GM03348 (cell line): Measurements from ENCODE around the gene CNN2.
"Not testable (repeated sequence)": the region's sequence is repeated elsewhere in the genome, so short reads cannot be mapped to it uniquely, and the experiment has no call there.

ENCODE experiments used
- DNase-seq: peaks from one replicate; pipeline ENCODE4 v3.0.0; 2012; ENCODE audit warnings: low spot score

The CNN2 gene

DNA sequence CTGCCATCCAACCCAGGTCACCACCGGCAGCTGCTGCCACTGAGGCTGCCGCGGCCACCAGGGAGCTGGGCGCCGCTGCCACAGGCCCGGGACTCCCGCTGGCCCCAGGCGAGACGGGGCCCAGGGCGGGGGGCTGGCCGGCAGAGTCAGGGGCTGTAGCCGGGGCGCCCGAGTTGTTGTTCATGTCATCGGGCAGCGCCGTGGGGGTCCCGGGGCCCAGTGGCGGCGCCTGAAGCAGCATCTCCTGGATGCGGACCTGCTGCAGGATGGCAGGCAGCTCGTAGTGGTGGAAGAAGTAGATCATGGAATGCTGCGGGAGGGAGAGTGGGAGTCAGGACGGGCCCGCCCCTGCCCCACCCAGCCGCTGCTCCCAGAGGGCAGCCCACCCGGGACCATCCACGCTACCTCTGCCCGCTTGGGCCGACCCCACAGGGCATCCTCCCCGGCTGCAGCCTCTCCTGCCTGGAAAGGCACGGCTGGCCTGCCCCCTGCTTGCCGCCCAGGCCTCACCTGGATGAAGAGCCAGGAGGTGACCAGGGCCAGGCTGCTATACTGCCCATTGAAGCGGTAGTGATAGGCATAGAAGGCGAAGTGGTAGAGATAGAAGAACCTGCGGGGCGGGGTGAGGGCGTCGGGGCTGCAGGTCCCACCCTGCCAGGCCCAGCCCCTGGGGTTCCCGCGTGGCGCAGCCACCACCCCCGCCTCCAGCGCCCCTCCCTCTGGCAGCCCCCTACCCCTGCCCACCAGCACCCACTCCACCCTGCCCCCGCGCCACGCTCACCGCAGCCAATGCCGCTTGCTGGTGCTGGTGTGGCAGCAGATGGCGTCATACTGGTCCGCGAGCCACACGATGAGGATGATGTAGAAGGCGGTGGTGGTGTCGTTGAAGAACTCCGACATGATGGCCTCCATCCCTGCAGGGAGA, 15.6 kb upstream of the CNN2 start:
- no peak for DNase-seq

DNA sequence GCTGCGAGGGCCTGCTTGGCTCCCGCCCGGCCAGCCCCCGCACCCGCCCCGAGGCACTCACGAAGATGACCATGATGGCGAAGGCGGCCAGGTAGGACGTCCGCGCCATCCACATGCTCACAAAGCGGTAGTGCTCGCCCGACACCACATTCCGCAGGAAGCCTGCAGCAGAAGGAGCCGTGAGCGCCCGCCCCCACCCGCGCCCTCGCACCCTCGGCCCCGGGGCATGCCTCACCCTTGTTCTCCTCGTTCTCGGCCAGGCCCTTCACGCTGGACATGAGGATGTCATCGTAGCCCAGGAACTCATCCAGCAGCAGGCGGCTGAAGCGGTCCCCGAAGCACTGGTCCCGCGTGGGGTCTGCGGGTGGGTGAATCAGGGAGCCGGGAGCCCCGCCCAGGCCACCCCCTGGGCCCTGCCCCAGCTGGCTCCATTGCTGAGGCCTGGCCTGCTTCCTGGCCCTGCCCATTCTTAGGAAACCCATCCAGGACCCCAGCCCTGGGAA, 14.5 kb upstream of the CNN2 start:
- DNase-seq: no peak

DNA sequence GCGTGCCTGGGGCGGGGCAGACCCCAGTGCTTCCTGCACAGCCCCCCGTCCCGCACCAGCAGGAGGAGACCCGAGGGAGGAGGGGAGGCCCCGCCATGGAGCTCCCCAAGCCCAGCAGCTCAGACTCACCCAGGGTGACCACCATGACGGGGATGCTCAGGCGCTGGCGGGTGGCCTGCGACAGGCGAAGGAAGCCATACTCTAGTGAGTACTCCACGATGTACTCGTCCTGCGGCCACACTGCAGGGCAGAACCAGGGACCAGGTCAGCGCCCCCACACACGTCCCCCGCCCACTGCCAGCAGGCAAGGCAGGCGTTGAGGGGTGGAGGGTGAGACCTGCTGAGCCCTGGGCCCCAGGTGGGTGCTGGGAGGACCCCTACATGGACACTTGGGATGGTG, 14.1 kb upstream of the CNN2 start:
- DNase-seq: no peak

DNA sequence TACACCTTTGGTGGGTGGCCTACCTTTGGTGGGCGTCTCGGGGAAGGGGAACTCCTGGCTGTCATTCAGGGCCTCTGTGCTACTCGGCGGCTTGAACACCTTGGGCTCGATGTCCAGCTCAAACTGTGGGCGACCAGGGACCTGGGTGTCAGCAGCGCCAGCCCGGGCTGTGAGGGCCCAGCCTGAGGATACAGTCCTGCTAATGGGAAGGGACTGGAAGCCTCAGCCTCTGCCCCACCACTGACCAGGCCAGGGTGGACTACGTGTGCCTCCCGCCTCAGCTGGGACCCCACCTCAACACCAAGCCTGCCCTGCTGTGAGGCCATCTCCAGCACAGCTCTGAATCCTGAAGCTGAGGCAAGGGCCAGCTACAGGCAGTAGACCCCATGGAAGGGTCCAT, 13.2 kb upstream of the CNN2 start:
- no peak for DNase-seq

DNA sequence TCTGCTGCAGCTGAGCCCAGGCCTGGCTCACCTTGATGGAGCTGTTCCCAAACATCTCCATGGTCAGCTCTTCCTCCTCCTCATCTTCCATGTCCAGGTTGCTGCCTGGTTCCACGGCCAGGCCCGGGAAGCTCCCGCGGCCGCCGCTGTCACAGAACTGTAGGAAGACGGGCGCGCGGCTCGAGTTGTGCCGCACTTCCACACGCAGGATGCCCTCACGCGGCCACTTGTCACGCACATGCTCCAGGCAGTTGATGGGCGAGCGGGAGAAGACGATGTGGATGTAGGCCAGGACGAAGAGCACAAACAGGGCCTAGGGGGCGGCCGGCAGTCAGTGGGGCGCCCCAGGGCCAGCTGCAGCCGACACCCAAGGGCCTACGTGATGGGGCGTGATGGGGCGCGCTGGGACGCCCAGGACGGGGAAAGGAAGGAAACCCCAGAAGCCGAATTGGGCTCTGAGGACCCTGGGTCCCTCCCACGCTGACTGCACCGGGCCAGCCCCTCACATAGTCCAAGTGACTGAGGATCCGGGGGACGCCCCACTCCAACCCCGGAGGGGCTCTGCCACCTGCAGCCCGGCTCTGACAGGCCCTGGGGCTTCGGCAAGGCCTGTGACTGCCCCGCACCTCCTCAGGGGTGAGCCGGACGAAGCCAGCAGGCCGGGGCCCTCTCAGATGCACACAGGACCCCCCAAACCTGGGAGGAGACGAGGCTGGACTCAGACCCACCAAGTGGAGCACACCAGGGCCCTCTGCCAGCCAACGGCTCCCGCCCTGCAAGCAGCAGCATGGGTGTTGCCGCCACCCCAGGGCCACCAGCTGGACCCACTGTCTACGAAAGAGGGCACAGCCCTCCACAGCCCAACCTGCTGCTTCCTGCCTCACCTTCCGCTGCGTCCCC, 12.0 kb upstream of the CNN2 start:
- no peak for DNase-seq

DNA sequence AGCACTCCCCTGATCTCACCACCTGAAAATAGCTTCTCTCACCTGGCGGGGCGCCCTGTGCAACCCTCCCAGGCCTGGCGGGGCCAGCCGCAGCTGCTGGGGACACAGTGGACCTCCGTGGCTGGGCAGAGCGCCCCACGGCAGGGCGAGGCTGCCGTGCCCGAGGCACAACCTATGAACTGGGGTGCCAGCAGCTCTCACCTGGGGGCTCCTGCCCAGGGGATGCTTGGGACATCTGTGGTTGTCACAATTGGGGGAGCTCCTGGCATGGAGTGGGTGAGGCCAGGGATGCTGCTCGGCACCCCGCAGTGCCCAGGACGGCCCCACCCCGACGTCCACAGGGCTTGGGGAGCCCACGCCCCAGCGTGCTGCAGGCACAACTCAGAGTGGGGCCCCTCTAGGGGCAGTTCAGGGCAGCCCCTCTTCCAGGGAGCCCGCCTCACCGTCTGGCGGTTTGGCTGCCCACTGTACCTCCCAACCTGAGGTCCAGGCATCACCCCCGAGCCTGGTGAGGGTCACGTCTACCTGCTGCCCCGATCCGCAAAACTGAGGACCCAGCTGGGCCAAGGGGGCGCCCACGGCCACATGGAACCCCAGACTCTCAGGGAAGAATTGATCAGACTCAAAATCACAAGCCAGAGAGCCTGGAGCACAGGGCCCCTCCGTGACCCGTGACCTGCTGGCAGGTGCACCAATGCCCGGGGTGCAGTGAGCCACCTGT, 11.2 kb upstream of the CNN2 start:
- DNase-seq: no peak

DNA sequence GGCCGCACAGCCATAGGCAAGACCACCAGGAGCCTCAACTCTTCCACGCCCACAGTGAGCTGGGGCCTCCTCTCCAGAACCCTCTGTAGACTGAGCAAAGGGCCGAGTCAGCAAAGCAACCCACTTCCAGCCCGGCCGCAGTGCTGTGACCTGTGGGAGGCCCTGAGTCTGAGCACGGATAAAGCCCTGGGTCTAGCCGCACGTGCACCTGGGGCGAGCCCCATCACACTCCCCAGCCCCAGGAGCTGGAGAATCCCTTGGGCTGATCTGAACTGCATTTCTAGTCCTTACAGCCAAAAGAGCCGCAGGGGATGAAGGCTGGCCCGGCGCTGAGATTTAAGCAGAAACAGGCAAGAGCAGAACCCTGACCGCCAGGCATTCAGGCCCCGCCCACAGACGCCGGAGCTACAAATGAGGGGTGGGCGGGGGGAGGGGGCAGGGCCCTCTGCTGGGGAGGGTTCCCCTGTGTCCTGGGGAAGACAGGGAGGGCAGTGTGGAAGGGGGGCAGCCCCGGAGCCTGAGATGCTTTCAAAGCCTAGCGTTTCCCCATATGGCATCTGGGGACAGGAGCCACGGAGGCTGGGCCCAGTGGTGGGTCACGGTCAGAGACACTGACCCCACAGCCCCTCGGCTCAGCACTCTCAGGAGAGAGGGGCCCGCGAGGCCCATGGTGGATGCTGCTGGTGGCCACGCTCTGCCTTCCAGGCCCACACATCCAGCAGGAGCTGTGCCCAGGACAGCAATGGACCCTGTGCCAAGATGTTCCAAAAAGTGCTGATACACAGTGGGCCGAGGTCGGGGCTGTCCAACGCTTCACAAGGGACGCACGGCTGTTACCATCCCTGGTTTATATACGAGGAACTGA, 10.4 kb upstream of the CNN2 start:
- no peak for DNase-seq

DNA sequence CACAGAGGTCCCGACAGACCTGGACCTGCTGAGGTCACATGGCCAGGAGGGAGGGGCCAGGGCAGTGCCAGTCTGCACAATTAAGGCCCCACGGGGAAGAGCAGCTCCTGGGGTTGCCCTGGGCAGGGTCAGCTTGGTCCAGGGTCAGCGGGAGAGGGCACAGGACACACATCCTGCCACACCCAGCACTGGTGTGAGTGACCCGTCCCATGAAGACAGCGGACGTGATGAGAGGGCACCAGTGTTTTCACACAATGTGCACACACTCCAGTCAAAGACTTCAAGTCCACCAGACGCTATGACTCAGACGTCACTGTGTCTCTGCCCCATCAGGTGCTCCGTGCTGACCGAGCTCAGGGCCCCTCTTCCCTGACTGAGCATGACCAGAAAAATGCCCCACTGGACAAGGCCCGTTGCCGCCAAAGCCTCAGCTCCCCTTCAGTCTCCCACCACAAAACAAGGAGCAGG, 9.7 kb upstream of the CNN2 start:
- peak; percentile 56 for DNase-seq

DNA sequence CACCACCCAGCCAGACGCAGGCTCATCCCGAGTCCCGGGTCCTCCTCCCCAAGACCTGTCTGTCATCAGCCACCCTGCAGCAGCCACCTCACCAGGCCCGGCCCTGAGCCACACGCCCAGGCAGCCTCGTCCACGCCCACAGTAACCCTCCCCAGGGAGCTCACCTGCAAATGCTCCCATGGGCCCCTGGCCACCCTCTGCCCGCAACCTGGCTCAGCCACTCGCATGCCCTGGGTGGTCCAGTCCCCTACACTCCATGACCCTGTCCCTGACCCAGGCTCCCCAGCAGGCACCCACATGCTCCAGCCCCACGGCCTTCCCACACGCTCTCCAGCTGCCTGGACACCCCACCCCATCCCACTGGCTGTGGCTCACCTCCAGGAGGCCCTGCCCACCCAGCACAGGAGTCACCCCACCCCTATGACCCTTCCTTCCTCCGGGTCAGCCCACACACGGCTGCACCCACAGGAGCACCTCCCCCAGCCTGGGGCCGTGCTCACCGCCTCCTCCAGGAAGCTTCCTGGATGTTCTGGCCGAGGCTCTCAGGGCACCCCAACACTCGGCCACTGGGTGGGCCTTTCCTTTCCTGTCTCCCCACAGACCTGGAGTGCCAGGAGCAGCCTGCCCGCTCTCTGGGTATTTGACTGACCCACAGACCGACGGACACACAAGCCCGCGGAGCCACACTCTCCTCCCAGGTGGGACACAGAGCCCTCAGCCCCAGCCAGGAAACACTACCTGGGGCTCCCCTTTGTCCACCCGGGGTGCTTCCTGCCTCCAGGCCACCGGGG, 9.1 kb upstream of the CNN2 start:
- no peak for DNase-seq

DNA sequence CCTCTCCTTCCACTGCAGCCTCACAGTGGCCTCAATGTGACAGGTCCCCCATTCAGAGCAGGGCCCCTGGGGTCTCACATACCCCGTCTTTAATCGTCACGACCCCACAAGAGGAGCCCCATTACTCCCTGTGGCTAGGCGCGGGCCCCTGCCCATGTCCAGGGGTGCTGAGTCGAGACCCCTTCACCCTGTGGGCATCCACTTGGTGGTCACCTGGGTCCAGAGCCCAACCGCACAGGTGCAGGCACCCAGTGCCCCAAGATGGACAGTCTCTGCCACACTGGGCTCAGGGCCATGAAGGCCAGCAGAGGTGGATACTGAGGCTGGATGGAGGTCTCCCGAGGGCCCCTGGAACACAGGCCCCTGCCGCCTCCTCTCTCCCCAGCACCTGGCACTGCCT, 8.5 kb upstream of the CNN2 start:
- DNase-seq: no peak

DNA sequence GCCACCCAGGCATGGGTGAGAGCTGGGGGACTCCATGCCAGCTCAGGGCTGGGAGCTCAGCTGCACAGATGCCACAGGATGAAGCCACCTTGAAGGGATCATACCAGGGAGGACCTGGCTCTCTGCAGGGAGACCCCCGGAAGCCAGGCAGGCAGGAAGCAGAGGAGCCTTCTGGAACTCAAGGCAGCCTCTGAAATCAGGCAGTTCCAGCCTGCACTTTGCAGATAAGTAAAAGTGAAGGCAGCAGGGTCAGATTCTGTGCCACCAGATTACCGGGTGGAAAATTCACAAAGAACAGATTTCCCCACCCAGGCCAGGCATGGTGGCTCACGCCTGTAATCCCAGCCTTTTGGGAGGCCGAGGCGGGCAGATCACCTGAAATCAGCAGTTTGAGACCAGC, 8.0 kb upstream of the CNN2 start:
- no peak for DNase-seq

DNA sequence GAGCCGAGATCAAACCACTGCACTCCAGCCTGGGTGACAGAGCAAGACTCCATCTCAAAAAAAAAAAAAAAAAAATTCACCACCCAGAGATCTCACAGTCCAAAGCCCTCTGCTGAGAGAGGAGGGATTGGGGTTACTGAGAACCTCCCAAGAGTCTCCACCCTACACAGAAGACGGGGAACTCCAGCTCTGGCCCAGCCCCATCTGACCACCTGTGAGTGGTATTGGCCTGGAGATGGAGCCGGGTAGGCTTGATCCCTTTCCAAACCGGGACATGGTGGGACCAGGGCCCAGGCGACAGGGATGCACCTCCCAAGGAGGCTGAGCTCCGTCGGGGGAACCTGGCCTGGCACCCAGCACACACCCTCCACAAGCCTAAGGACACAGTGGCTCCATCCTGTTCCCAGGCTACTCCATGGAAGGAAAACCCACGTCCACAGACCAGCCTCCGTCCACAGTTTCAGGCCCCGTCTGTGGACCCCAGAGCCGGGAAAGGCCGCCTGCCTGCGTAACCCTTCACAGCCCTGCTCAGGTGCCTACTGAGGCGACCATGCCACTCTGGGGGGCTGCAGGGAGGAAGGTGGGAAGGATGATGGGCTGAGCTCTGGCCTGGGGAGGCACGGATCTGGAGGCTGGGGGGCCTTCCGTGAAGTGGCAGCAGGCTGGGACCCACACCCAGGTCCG, 7.3 kb upstream of the CNN2 start:
- DNase-seq: no peak

DNA sequence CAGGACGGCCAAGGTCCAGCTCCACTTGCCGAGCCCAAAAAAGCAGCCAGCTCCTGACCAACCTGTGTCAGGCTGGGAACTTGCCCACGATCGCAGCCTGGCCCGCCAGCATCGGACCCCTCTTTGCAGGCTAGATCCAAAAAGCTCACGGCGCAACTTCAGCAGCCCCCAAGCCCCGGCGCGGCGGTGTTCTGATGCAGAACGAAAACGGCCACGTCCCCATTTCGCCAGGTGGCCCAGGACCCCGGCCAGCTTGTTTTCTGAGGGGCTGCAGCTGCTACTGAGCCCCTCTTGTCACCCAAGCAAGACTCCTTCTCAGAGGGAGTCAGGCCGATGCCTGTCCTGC, 6.8 kb upstream of the CNN2 start:
- no peak for DNase-seq

DNA sequence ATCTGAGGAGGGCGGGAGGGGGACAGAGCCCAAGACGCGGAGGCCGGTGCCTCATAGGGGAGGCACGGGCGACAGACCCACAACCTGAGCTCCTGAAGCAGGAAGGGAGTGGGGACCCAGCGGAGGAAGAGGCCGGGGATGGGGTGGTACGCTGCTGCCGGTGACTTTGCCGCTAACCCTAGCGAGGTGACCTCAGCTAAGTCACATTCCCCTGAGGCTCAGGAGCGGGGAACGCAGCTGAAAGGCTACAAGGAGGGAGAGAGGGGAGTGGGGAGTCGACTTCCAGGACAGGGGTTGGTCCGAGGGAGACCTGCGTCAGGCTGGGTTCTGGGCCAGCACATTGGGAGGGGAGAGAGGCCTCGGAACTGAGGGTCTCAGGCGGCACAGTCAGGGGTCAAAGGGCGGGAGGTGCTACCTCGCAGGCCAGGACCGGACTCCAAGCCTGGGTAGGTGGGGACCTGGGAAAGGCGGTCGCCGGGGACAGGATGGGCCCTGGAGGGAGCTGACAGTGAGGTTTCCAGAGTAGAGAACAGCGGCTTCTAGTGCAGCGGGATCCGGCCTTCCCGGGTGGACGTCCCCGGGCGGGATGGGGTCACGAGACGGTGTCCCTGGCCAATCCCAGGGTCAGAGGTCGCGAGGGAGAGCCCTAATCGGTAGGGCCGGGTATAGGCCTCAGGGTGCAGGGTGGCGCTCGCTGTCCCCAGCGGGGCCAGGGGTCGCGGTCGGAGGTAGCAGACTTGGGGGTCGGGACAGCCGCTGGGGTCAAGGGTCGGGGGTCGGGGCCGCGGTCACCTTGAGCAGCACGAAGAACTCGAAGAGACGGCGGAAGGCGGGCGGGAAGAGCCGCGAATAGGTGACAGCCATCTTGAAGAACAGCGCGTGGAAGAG, 6.2 kb upstream of the CNN2 start:
- DNase-seq: no peak

DNA sequence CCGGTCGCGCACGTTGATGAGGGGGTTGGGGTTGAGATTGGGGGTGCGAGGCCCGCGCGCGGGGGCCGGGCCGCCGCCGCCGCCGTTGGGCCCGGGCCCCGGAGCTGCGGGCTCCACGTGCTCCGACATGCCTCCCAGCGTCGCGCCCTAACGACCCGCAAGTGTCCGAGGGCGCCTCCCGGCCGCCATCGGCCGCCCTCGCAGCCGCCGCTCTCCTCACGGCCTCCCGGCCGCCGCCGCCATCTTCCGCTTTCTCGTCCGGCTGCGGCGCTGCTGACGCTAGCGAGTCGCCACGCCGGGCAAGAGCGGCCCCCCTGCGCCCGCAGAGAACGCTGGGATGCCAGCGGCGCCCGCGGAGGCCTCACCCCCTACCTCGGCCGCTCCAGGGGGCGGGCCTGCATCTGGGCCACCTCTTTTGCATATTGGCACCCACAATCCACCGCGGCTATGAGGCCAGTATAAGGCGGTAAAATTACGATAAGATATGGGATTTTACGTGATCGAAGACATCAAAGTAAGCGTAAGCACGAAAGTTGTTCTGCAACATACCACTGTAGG, 5.5 kb upstream of the CNN2 start, which contains the start of gene TMEM259:
Gene TMEM259, minus strand, starts transcription at position 256 of the 558 bp plus-strand sequence. Its CDS starts 127 bp downstream, at position 129.
- DNase-seq: peak; percentile 99

DNA sequence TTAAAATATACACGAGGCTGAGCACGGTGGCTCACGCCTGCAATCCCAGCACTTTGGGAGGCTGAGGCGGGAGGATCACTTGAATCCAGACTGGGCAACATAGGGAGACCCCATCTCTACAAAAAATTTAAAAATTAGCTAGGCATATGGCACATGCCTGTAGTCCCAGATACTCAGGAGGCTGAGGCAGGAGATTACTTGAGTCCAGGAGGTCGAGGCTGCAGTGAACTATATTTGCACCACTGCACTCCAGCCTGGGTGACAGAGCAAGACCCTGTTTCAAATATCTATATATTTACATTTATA, 2.6 kb upstream of the CNN2 start:
- not testable (repeated sequence) for DNase-seq

DNA sequence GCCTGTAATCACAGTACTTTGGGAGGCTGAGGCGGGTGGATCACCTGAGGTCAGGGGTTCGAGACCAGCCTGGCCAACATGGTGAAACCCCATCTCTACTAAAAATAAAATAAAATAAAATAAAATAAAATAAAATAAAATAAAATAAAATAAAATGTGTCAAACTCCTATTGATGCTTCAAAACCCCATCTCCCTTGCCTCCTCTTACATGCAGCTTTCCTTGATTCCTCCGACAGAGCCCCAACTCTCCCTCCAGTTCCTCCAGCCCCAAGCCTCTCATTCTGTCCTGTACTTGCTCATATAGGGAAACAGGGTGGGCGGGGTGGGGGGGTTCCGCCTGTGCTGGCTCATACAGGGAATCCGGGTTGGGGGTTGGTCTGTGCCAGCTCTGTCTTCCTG, 1.3 kb upstream of the CNN2 start:
- not testable (repeated sequence) for DNase-seq
